Naive thymus-derived CD4-positive, alpha-beta T cell (primary cell): ENCODE measurements around the gene FAF1. TPM values are rescaled to one million over a fixed set of nuclear protein-coding genes. Genes with fewer than 3 reads are reported as not detected.

Experiments used
- ATAC-seq: fragments of 150-1000 bp; cut with Tn5 transposase; 2 replicates; pipeline ENCODE4 v1.10.0; 2021; ENCODE audit warnings: mild to moderate bottlenecking, moderate library complexity
- CTCF ChIA-PET: fragments of 350-600 bp; sonication (Branson Sonifier 250); formaldehyde crosslinking; loops from one replicate; lab custom pipeline; 2021; ENCODE audit warnings: antibody characterized with exemption; lab: Charles Lee
- POLR2A ChIA-PET: fragments of 350-600 bp; sonication (Branson Sonifier 250); formaldehyde crosslinking; loops from one replicate; lab custom pipeline; 2021; ENCODE audit warnings: antibody characterized with exemption, inconsistent platforms; lab: Charles Lee
- DNase-seq, 9 donors: peaks; one replicate each; pipeline versions ENCODE4 v3.0.0 to v3.0.0-alpha.2; 2020 to 2022; ENCODE audit warnings: mixed read lengths in 1 of 9
- H3K27ac ChIP-seq: one replicate; pipeline ENCODE4 v1.7.0; 2013; ENCODE audit warnings: mild to moderate bottlenecking, low read depth, low read length, moderate library complexity
- H3K27me3 ChIP-seq, 2 donors: one replicate each; pipeline ENCODE4 v1.7.0; 2013; ENCODE audit warnings: low read length in 2 of 2, mild to moderate bottlenecking in 2 of 2, moderate library complexity in 2 of 2; ENCODE audit not compliant: control insufficient read depth in 2 of 2, insufficient read depth in 2 of 2
- H3K36me3 ChIP-seq, 3 experiments: 1 replicate in 2 of 3; 2 replicates in 1 of 3; pipeline ENCODE4 v1.7.0; 2013; ENCODE audit warnings: low read length in 3 of 3, mild to moderate bottlenecking in 3 of 3, moderate library complexity in 1 of 3; ENCODE audit not compliant: insufficient read depth in 3 of 3, control insufficient read depth in 2 of 3
- H3K4me1 ChIP-seq, 2 donors: one replicate each; pipeline ENCODE4 v1.7.0; 2013; ENCODE audit warnings: low read length in 2 of 2, mild to moderate bottlenecking in 2 of 2, moderate library complexity in 1 of 2; ENCODE audit not compliant: control insufficient read depth in 2 of 2, insufficient read depth in 2 of 2
- H3K4me3 ChIP-seq: 2 replicates; pipeline ENCODE4 v1.7.0; 2013; ENCODE audit warnings: mild to moderate bottlenecking, low read length
- H3K9me3 ChIP-seq, 3 experiments: 1 replicate in 2 of 3; 2 replicates in 1 of 3; pipeline ENCODE4 v1.7.0; 2013; ENCODE audit warnings: low read length in 3 of 3; ENCODE audit not compliant: control insufficient read depth in 2 of 3
- H3K27ac Mint-ChIP-seq, 9 donors: one replicate each; pipeline ENCODE4 v1.8.0; 2020 to 2022; ENCODE audit warnings: mixed read lengths in 9 of 9, mild to moderate bottlenecking in 8 of 9, moderate library complexity in 5 of 9, inconsistent platforms in 2 of 9
- H3K27me3 Mint-ChIP-seq, 5 donors: one replicate each; pipeline ENCODE4 v1.8.0; 2021 to 2022; ENCODE audit warnings: mixed read lengths in 5 of 5, mild to moderate bottlenecking in 1 of 5
- H3K36me3 Mint-ChIP-seq, 5 donors: one replicate each; pipeline ENCODE4 v1.8.0; 2020 to 2022; ENCODE audit warnings: mixed read lengths in 5 of 5, mild to moderate bottlenecking in 3 of 5, inconsistent platforms in 1 of 5
- H3K4me1 Mint-ChIP-seq, 7 donors: one replicate each; pipeline ENCODE4 v1.8.0; 2020 to 2022; ENCODE audit warnings: mixed read lengths in 7 of 7, mild to moderate bottlenecking in 3 of 7, inconsistent platforms in 1 of 7
- H3K4me3 Mint-ChIP-seq, 10 donors: one replicate each; pipeline ENCODE4 v1.8.0; 2020 to 2022; ENCODE audit warnings: mild to moderate bottlenecking in 10 of 10, mixed read lengths in 10 of 10, moderate library complexity in 6 of 10, inconsistent platforms in 2 of 10
- H3K9me3 Mint-ChIP-seq, 11 donors: one replicate each; pipeline ENCODE4 v1.8.0; 2020 to 2022; ENCODE audit warnings: mixed read lengths in 11 of 11, mild to moderate bottlenecking in 4 of 11, inconsistent platforms in 1 of 11, moderate library complexity in 1 of 11
- intact Hi-C, 2 donors: fragments of 100-400 bp; cut with micrococcal nuclease; formaldehyde crosslinking; loops; one replicate each; pipeline ENCODE4 v1.15.1; 2023
- polyA plus RNA-seq, 2 donors: library from polyadenylated mRNA; unstranded; fragments of 300-500 nt; fragmentation: Illumina TruSeq; gene quantifications; one replicate each; pipeline ENCODE4 v1.2.3, GENCODE V29; 2021
- total RNA-seq, 6 experiments: library from RNA in 5 of 6; stranded (reverse) in 5 of 6; gene quantifications; 1 replicate in 5 of 6; 2 replicates in 1 of 6; pipeline ENCODE4 v1.2.3 and lab custom pipeline; 2021 to 2026

The FAF1 gene
- total and polyA plus RNA-seq, 7 experiments from 2014 or later = 36.9 to 66.6 (median 48.5) TPM

- CTCF ChIA-PET = no interaction called here
- POLR2A ChIA-PET = no interaction called here
- H3K4me1 Mint-ChIP-seq = peaks cover 0 to 4% (median 0%) of the 10 kb centered on the region in 7 donors
These were observed 26.6 kb upstream of the FAF1 start for GRCh38 chr1:50986653-50987052.

GRCh38 chr1:50985094-50985493, 25.0 kb upstream of the FAF1 start:
- DNase-seq = no peak
- H3K4me3 Mint-ChIP-seq = no peak overlapping the region
- no peaks in the 10 kb centered on the region for H3K9me3 ChIP-seq
- no peak overlapping the region for H3K27ac ChIP-seq
- H3K4me1 Mint-ChIP-seq = peaks cover 0 to 4% (median 0%) of the 10 kb centered on the region in 7 donors
- no peaks in the 10 kb centered on the region for H3K36me3 ChIP-seq
- CTCF ChIA-PET = no interaction called here
- no peak for ATAC-seq
- no peak overlapping the region for H3K27ac Mint-ChIP-seq
- H3K9me3 Mint-ChIP-seq = no peaks in the 10 kb centered on the region
- H3K4me3 ChIP-seq = no peak overlapping the region
- intact Hi-C loops = no loop called here
- H3K27me3 Mint-ChIP-seq = peaks cover 0 to 50% (median 5%) of the 10 kb centered on the region in 5 donors
- POLR2A ChIA-PET = no interaction called here
- H3K4me1 ChIP-seq = no peaks in the 10 kb centered on the region
- no peaks in the 10 kb centered on the region for H3K27me3 ChIP-seq
- H3K36me3 Mint-ChIP-seq = no peaks in the 10 kb centered on the region

More at GRCh38 chr1:50986653-50987052, 26.6 kb upstream of the FAF1 start:
- no peaks in the 10 kb centered on the region for H3K4me1 ChIP-seq
- no peaks in the 10 kb centered on the region for H3K27me3 ChIP-seq
- H3K27ac Mint-ChIP-seq = no peak overlapping the region
- H3K27ac ChIP-seq = no peak overlapping the region
- ATAC-seq (no peak), DNase-seq (no peak)
- no peaks in the 10 kb centered on the region for H3K9me3 ChIP-seq
- H3K4me3 Mint-ChIP-seq = no peak overlapping the region
- no peaks in the 10 kb centered on the region for H3K9me3 Mint-ChIP-seq
- peaks cover 0 to 40% (median 4%) of the 10 kb centered on the region in 5 donors for H3K27me3 Mint-ChIP-seq
- H3K36me3 ChIP-seq = no peaks in the 10 kb centered on the region
- no peaks in the 10 kb centered on the region for H3K36me3 Mint-ChIP-seq
- no peak overlapping the region for H3K4me3 ChIP-seq
- intact Hi-C loops = no loop called here

DNA sequence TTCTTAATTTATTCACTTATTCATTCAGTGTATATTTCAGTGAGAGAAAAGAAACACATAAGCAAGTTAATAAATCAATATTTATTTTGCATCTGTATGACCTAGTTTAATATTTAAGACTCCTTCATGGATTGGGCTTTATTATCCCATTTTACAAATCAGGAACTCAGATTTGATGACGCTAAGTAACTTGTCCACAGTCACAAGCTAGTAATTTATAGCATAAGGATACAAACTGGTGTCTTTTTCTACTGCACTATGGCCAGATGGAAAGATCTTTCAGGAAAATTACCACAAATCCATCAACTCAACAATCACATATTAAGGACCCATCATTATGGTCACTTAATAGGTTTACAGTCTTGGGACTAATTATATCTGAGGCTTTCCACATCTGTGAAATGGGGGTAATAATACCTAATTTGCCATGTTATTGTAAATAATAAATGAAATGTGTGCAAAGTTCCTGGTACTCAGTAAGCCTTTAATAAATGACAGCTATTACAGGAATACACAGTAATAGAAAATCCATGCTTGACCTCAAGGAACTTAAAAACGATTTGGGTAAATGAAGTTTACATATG, 23.2 kb upstream of the FAF1 start:
- DNase-seq (no peak), ATAC-seq (no peak)
- intact Hi-C loops = no loop called here
- Histone ChIP-seq H3K4me1 (no peaks in the 10 kb centered on the region), H3K27me3 (no peaks in the 10 kb centered on the region), H3K4me3 (no peak overlapping the region), H3K36me3 (no peaks in the 10 kb centered on the region), H3K9me3 (no peaks in the 10 kb centered on the region), H3K27ac (no peak overlapping the region)
- Mint-ChIP-seq H3K36me3 (no peaks in the 10 kb centered on the region), H3K27ac (no peak overlapping the region), H3K27me3 (peaks cover 10 to 66% (median 19%) of the 10 kb centered on the region in 5 donors), H3K4me1 (peaks cover 9 to 18% (median 10%) of the 10 kb centered on the region in 7 donors), H3K4me3 (no peak overlapping the region), H3K9me3 (no peaks in the 10 kb centered on the region)
- CTCF ChIA-PET = no interaction called here
- POLR2A ChIA-PET = no interaction called here

GRCh38 chr1:50982611-50983010, 22.5 kb upstream of the FAF1 start:
- Mint-ChIP-seq H3K4me3 (no peak overlapping the region), H3K27me3 (peaks cover 10 to 65% (median 19%) of the 10 kb centered on the region in 5 donors), H3K27ac (no peak overlapping the region), H3K4me1 (peaks cover 10 to 19% (median 11%) of the 10 kb centered on the region in 7 donors), H3K9me3 (no peaks in the 10 kb centered on the region), H3K36me3 (no peaks in the 10 kb centered on the region)
- Histone ChIP-seq H3K27ac (no peak overlapping the region), H3K4me1 (no peaks in the 10 kb centered on the region), H3K36me3 (no peaks in the 10 kb centered on the region), H3K27me3 (no peaks in the 10 kb centered on the region), H3K4me3 (no peak overlapping the region), H3K9me3 (no peaks in the 10 kb centered on the region)
- CTCF ChIA-PET = no interaction called here
- DNase-seq (no peak), ATAC-seq (no peak)
- intact Hi-C loops = no loop called here
- POLR2A ChIA-PET = no interaction called here

DNA sequence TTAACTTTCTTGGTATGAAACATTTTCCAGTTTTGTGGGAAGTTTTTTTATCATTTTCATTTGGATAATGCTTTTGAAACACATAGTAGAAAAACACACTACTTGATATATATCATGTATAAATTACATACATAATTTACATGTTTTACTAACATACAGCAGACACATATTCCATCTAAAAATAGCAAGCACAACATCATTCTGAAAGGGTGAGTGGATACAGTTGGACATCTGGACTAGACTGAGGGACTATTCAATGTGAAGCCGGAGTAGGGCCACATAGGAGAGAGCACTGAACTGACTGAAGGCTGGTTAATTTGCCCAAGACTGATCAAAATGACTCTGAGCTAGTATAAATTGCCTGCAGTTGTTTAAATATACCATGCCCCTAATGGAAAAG, 21.7 kb upstream of the FAF1 start:
- Histone ChIP-seq H3K36me3 (no peaks in the 10 kb centered on the region), H3K9me3 (no peaks in the 10 kb centered on the region), H3K4me1 (peaks cover 0 to 6% of the 10 kb centered on the region in 2 donors), H3K4me3 (no peak overlapping the region), H3K27ac (no peak overlapping the region), H3K27me3 (no peaks in the 10 kb centered on the region)
- Mint-ChIP-seq H3K9me3 (no peaks in the 10 kb centered on the region), H3K36me3 (no peaks in the 10 kb centered on the region), H3K4me3 (no peak overlapping the region), H3K27ac (no peak overlapping the region), H3K27me3 (peaks cover 13 to 69% (median 21%) of the 10 kb centered on the region in 5 donors), H3K4me1 (peaks cover 10 to 23% (median 15%) of the 10 kb centered on the region in 7 donors)
- DNase-seq (no peak), ATAC-seq (no peak)
- intact Hi-C loops = no loop called here
- CTCF ChIA-PET = no interaction called here
- POLR2A ChIA-PET = no interaction called here

DNA sequence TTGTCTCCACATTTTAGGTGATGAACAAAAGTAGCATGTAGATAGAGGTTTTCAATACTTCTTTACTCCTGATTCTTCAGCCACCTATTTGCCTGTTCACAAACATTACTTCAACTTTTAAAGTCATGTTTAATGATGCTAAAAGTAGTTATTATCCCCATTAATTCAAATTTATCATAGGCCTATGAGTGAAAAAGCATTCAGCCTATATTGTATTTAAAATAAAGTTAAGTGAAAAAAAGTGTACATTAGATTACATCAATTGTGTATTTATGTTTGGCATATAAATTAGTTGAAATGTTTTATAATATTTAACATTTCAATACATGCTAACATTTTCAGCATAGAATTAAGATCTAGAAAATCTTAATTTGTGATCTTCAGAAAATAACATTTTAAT, 20.4 kb upstream of the FAF1 start:
- DNase-seq (no peak), ATAC-seq (no peak)
- Mint-ChIP-seq H3K9me3 (no peaks in the 10 kb centered on the region), H3K4me1 (peaks cover 10 to 30% (median 21%) of the 10 kb centered on the region in 7 donors), H3K27ac (no peak overlapping the region), H3K36me3 (peaks cover 0 to 6% (median 0%) of the 10 kb centered on the region in 5 donors), H3K4me3 (no peak overlapping the region), H3K27me3 (peaks cover 21 to 69% (median 29%) of the 10 kb centered on the region in 5 donors)
- Histone ChIP-seq H3K4me1 (peaks cover 0 to 13% of the 10 kb centered on the region in 2 donors), H3K4me3 (no peak overlapping the region), H3K36me3 (no peaks in the 10 kb centered on the region), H3K27me3 (peaks cover 0 to 5% of the 10 kb centered on the region in 2 donors), H3K27ac (no peak overlapping the region), H3K9me3 (no peaks in the 10 kb centered on the region)
- ChIA-PET POLR2A (interaction anchor here (3.9 kb wide), 1 partner anchor 11 kb away, joined by 31 read pairs; the partner anchor contains the start of gene CDKN2C), CTCF (no interaction called here)
- intact Hi-C loops = no loop called here

- Histone ChIP-seq H3K4me3 (no peak overlapping the region), H3K36me3 (no peaks in the 10 kb centered on the region), H3K27me3 (peaks cover 0 to 5% of the 10 kb centered on the region in 2 donors), H3K9me3 (no peaks in the 10 kb centered on the region), H3K4me1 (peaks cover 0 to 13% of the 10 kb centered on the region in 2 donors), H3K27ac (no peak overlapping the region)
- peaks cover 0 to 8% (median 0%) of the 10 kb centered on the region in 5 donors for H3K36me3 Mint-ChIP-seq
- intact Hi-C loops = no loop called here
- no peaks in the 10 kb centered on the region for H3K9me3 Mint-ChIP-seq
- ChIA-PET CTCF (interaction anchor here (0.7 kb wide), 1 partner anchor 50 kb away, joined by 3 read pairs; no protein-coding TSS in a partner anchor), POLR2A (interaction anchor here (3.9 kb wide), 1 partner anchor 10 kb away, joined by 31 read pairs; the partner anchor contains the start of gene CDKN2C)
- H3K27ac Mint-ChIP-seq = no peak overlapping the region
- DNase-seq (no peak), ATAC-seq (no peak)
- H3K27me3 Mint-ChIP-seq = peaks cover 22 to 66% (median 30%) of the 10 kb centered on the region in 5 donors
- H3K4me1 Mint-ChIP-seq = peaks cover 10 to 28% (median 21%) of the 10 kb centered on the region in 7 donors
- peak overlapping the region in 1 of 10 donors; percentile 33 for H3K4me3 Mint-ChIP-seq
These were observed 19.9 kb upstream of the FAF1 start for GRCh38 chr1:50979937-50980336.
